Esophagus squamous epithelium (tissue), 4 donors: ENCODE measurements around the gene BCL2L15.

Experiments
- CTCF ChIP-seq, 6 experiments: fragments of 450-650 bp in 4 of 6; fragments of 200-600 bp in 2 of 6; sonication (generic) in 2 of 6; IDR thresholded peaks; one replicate each; pipeline ENCODE4 v1.5.1; 2016 to 2019; ENCODE audit warnings: antibody characterized with exemption in 6 of 6, mild to moderate bottlenecking in 4 of 6, moderate library complexity in 4 of 6
- POLR2A ChIP-seq, 4 donors: fragments of 450-650 bp; IDR thresholded peaks; one replicate each; pipeline ENCODE4 v1.6.1; 2017; ENCODE audit warnings: antibody characterized with exemption in 4 of 4, mild to moderate bottlenecking in 4 of 4, moderate library complexity in 3 of 4

GRCh38 chr1:113870778-113871177 is 16.6 kb downstream of the BCL2L15 start:
- TF ChIP-seq CTCF (IDR thresholded peaks at IDR 0.05) (no peak), POLR2A (IDR thresholded peaks at IDR 0.05) (no peak)
